Measurements from ENCODE around the gene SPAG16.

Gene SPAG16

DNA sequence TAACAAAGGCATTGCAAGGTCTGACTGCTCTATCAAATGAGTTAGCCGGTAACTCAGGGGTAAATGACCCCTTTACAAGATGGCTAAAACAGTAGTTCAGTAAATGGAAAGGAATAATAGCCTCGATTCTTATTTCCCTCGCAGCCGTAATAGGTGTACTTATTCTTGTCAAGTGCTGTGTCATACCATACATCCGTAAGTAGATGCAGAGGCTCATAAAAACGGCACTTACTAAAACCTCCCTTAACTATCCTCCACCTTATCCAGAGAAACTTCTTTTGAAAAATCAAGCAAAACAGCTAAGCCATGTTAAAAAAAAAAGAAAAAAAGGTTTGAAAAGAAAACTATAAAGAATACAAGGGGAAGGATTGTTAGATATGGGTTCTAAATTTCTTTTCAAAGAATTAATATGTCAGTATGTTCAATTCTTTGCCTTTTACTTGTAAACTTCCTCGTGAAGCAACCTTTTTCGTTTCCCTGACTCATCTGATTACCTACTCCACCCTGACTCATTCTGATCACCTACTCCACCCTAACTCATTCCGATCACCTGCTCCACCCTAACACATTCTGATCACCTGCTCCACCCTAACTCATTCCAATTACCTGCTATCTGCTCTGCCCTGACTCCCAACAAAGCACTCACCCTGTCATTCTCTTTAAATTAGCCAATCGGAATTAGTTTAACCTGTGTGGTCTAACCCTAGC, 127.5 kb downstream of the SPAG16 start:
- TF ChIP-seq, protein P1, sequence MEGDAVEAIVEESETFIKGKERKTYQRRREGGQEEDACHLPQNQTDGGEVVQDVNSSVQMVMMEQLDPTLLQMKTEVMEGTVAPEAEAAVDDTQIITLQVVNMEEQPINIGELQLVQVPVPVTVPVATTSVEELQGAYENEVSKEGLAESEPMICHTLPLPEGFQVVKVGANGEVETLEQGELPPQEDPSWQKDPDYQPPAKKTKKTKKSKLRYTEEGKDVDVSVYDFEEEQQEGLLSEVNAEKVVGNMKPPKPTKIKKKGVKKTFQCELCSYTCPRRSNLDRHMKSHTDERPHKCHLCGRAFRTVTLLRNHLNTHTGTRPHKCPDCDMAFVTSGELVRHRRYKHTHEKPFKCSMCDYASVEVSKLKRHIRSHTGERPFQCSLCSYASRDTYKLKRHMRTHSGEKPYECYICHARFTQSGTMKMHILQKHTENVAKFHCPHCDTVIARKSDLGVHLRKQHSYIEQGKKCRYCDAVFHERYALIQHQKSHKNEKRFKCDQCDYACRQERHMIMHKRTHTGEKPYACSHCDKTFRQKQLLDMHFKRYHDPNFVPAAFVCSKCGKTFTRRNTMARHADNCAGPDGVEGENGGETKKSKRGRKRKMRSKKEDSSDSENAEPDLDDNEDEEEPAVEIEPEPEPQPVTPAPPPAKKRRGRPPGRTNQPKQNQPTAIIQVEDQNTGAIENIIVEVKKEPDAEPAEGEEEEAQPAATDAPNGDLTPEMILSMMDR (conservative IDR thresholded peaks at IDR 0.05; ENCODE audit: low read length) = no peak
- no peak overlapping the region for H3K4me3 ChIP-seq (ENCODE audit: low read length)
- DNase-seq (ENCODE audit: low read depth) = no peak

GRCh38 chr2:213415093-213415492, 130.8 kb downstream of the SPAG16 start:
- DNase-seq (ENCODE audit: low read depth) = no peak
- TF ChIP-seq, protein P1 (conservative IDR thresholded peaks at IDR 0.05; ENCODE audit: low read length) = no peak
- H3K4me3 ChIP-seq (ENCODE audit: low read length) = no peak overlapping the region

DNA sequence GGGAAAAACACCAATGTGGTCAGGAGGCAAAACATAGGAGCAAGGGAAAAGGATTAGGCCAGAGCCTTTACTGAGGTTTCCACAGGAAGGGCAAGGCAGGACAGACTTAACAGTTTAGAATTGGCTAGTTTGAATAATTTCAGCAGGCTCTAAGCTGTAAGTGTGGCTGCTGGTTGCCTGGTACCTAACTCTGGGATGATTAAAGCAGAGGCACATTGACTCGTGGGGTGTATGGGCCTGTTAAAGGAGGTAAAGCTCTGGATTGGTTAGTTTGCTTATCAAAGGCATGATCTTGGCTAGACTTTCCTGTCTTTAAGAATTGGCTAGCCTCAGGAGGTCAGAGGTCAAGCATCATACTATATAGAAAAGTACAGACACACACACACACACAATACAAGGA, 132.6 kb downstream of the SPAG16 start:
- no peak overlapping the region for H3K4me3 ChIP-seq (ENCODE audit: low read length)
- DNase-seq (ENCODE audit: low read depth) = no peak
- TF ChIP-seq, protein P1 (conservative IDR thresholded peaks at IDR 0.05; ENCODE audit: low read length) = no peak

- TF ChIP-seq, protein P1 (conservative IDR thresholded peaks at IDR 0.05; ENCODE audit: low read length) = no peak
- H3K4me3 ChIP-seq (ENCODE audit: low read length) = no peak overlapping the region
- no peak for DNase-seq (ENCODE audit: low read depth)
Observed at GRCh38 chr2:213419980-213420379, 135.7 kb downstream of the SPAG16 start.

GRCh38 chr2:213420828-213421385, 136.6 kb downstream of the SPAG16 start:
- TF ChIP-seq, protein P1 (conservative IDR thresholded peaks at IDR 0.05; ENCODE audit: low read length) = no peak
- DNase-seq (ENCODE audit: low read depth) = no peak
- H3K4me3 ChIP-seq (ENCODE audit: low read length) = no peak overlapping the region

- H3K4me3 ChIP-seq (ENCODE audit: low read length) = no peak overlapping the region
- TF ChIP-seq, protein P1 (conservative IDR thresholded peaks at IDR 0.05; ENCODE audit: low read length) = no peak
- no peak for DNase-seq (ENCODE audit: low read depth)
Observed at GRCh38 chr2:213422211-213422610, 137.9 kb downstream of the SPAG16 start.

GRCh38 chr2:213425618-213426017, 141.4 kb downstream of the SPAG16 start:
- DNase-seq (ENCODE audit: low read depth) = no peak
- no peak overlapping the region for H3K4me3 ChIP-seq (ENCODE audit: low read length)
- TF ChIP-seq, protein P1 (conservative IDR thresholded peaks at IDR 0.05; ENCODE audit: low read length) = no peak

Measured in AG10803 (cell line).